C1 segment of cervical spinal cord (tissue), 14 donors: ENCODE data around the gene SKOR1.

ENCODE experiments used
- DNase-seq, 14 donors: peaks; one replicate each; lab custom pipeline; 2025; lab: John Stamatoyannopoulos, UW

Gene SKOR1

GRCh38 chr15:67850994-67851571, 25.8 kb downstream of the SKOR1 start:
- no peak for DNase-seq

GRCh38 chr15:67852418-67852817, 27.1 kb downstream of the SKOR1 start:
- no peak for DNase-seq

GRCh38 chr15:67853454-67853853, 28.1 kb downstream of the SKOR1 start:
- DNase-seq, result no peak

GRCh38 chr15:67854358-67854757, 29.0 kb downstream of the SKOR1 start:
- DNase-seq, result no peak

- no peak for DNase-seq
Observed at GRCh38 chr15:67855842-67856241, 30.5 kb downstream of the SKOR1 start.

- no peak for DNase-seq
Observed at GRCh38 chr15:67857220-67857619, 31.9 kb downstream of the SKOR1 start.

GRCh38 chr15:67859331-67859946, 34.1 kb downstream of the SKOR1 start:
- DNase-seq, result no peak

GRCh38 chr15:67861983-67862382, 36.7 kb downstream of the SKOR1 start:
- DNase-seq, result no peak

- no peak for DNase-seq
Observed at GRCh38 chr15:67862750-67863441, 37.6 kb downstream of the SKOR1 start.

- peak in 12 of 14 donors; percentile 20 to 79 (median 50) for DNase-seq
Observed at GRCh38 chr15:67863442-67863987, 38.2 kb downstream of the SKOR1 start.

GRCh38 chr15:67865331-67865730, 40.0 kb downstream of the SKOR1 start:
- no peak for DNase-seq

GRCh38 chr15:67865766-67866165, 40.5 kb downstream of the SKOR1 start:
- no peak for DNase-seq

- DNase-seq, result no peak
Observed at GRCh38 chr15:67869701-67870100, 44.4 kb downstream of the SKOR1 start.

- DNase-seq, result no peak
Observed at GRCh38 chr15:67870868-67871408, 45.6 kb downstream of the SKOR1 start.

- DNase-seq, result no peak
Observed at GRCh38 chr15:67873777-67874176, 48.5 kb downstream of the SKOR1 start.

- no peak for DNase-seq
Observed at GRCh38 chr15:67878712-67879206, 53.5 kb downstream of the SKOR1 start.

GRCh38 chr15:67879440-67880129, 54.3 kb downstream of the SKOR1 start:
- DNase-seq, result no peak

- peak in 1 of 14 donors; percentile 7 for DNase-seq
Observed at GRCh38 chr15:67880651-67881182, 55.4 kb downstream of the SKOR1 start.

- DNase-seq, result peak in 1 of 14 donors; percentile 5
Observed at GRCh38 chr15:67882487-67883233, 57.4 kb downstream of the SKOR1 start.

GRCh38 chr15:67883234-67883773, 58.0 kb downstream of the SKOR1 start:
- no peak for DNase-seq
